AG09309 (cell line): Measurements from ENCODE around the gene DIPK2A.

Experiments
- DNase-seq: peaks from one replicate; pipeline ENCODE4 v3.0.0-alpha.2; 2010; ENCODE audit warnings: low read depth
- H3K4me3 ChIP-seq: 2 replicates; pipeline ENCODE4 v1.5.1; 2011; ENCODE audit warnings: mild to moderate bottlenecking, low read depth, low read length, moderate library complexity; ENCODE audit not compliant: control insufficient read depth
- CTCF ChIP-seq: IDR thresholded peaks from 2 replicates; pipeline ENCODE4 v1.5.1; 2011; ENCODE audit warnings: mild to moderate bottlenecking, low read depth, low read length, inconsistent platforms; ENCODE audit not compliant: insufficient read depth, control insufficient read depth; ENCODE audit errors: missing control alignments

Gene DIPK2A

GRCh38 chr3:143958966-143959365, 12.7 kb upstream of the DIPK2A start:
- DNase-seq = no peak
- H3K4me3 ChIP-seq = no peak overlapping the region
- TF ChIP-seq CTCF = no peak

GRCh38 chr3:143961342-143961741, 10.3 kb upstream of the DIPK2A start:
- DNase-seq = no peak
- TF ChIP-seq CTCF = no peak
- H3K4me3 ChIP-seq = no peak overlapping the region

GRCh38 chr3:143963946-143964345, 7.7 kb upstream of the DIPK2A start:
- H3K4me3 ChIP-seq = no peak overlapping the region
- TF ChIP-seq CTCF = no peak
- DNase-seq = no peak

GRCh38 chr3:143970773-143971358, 757 bp upstream of the DIPK2A start:
- TF ChIP-seq CTCF = no peak
- no peak for DNase-seq
- peak overlapping the region; percentile 88 for H3K4me3 ChIP-seq

- TF ChIP-seq CTCF = no peak
- no peak for DNase-seq
These were observed 507 bp downstream of the DIPK2A start for GRCh38 chr3:143972155-143972504.

GRCh38 chr3:143972505-143973258, 1.1 kb downstream of the DIPK2A start:
- peak; percentile 67 for DNase-seq
- TF ChIP-seq CTCF = peak; percentile 59
- H3K4me3 ChIP-seq = peak overlapping the region; percentile 88

More at GRCh38 chr3:143972155-143972504, 507 bp downstream of the DIPK2A start:
- H3K4me3 ChIP-seq = peak overlapping the region; percentile 88
